HFFc6 (cell line): ENCODE data around the gene PLCXD3. TPM values are rescaled to one million over a fixed set of nuclear protein-coding genes. Genes with fewer than 3 reads are reported as not detected.
"Not testable (repeated sequence)": the region's sequence is repeated elsewhere in the genome, so short reads cannot be mapped to it uniquely, and the experiment has no call there.

Experiments
- DNase-seq: peaks from one replicate; pipeline ENCODE4 v3.0.0-alpha.2; 2018
- H3K27ac Mint-ChIP-seq: 2 replicates; pipeline ENCODE4 v1.8.0; 2020; ENCODE audit warnings: mild to moderate bottlenecking, mixed read lengths
- H3K27me3 Mint-ChIP-seq: 2 replicates; pipeline ENCODE4 v1.8.0; 2021; ENCODE audit warnings: mild to moderate bottlenecking, moderate library complexity, mixed read lengths; ENCODE audit not compliant: insufficient read depth
- H3K36me3 Mint-ChIP-seq: 2 replicates; pipeline ENCODE4 v1.8.0; 2021; ENCODE audit warnings: low read depth, mixed read lengths
- H3K4me1 Mint-ChIP-seq: 2 replicates; pipeline ENCODE4 v1.8.0; 2020; ENCODE audit warnings: low read depth, mixed read lengths
- H3K4me3 Mint-ChIP-seq: 2 replicates; pipeline ENCODE4 v1.8.0; 2020; ENCODE audit warnings: mild to moderate bottlenecking, moderate library complexity, mixed read lengths
- H3K9me3 Mint-ChIP-seq: 2 replicates; pipeline ENCODE4 v1.8.0; 2020; ENCODE audit warnings: mild to moderate bottlenecking, mixed read lengths
- total RNA-seq, 6 experiments: library from RNA; stranded (reverse); fragmentation: NEBNext Ultra II Directional; extraction: Animal tissue kit (Norgen Biotek cat#: 25700); gene quantifications; 2 replicates in 1 of 6; 3 replicates in 5 of 6; pipeline ENCODE4 v1.2.3, GENCODE V29; 2021
- TF ChIP-seq, protein P1 (sequence below): fragments of 200-600 bp; sonication (generic); IDR thresholded peaks from 2 replicates; pipeline ENCODE4 v1.5.0; 2021; ENCODE audit warnings: antibody characterized with exemption, mild to moderate bottlenecking

Gene PLCXD3
- total RNA-seq, 6 experiments from 2014 or later: 0.03 to 0.05 TPM; not detected in 4

- no peak overlapping the region for H3K4me3 Mint-ChIP-seq
- peaks cover 6% of the 10 kb centered on the region for H3K4me1 Mint-ChIP-seq
- H3K9me3 Mint-ChIP-seq: no peaks in the 10 kb centered on the region
- H3K27ac Mint-ChIP-seq: no peak overlapping the region
- H3K27me3 Mint-ChIP-seq: no peaks in the 10 kb centered on the region; the same call in 1 of the 2 replicates
- DNase-seq: no peak
- no peaks in the 10 kb centered on the region for H3K36me3 Mint-ChIP-seq
- TF ChIP-seq, protein P1, sequence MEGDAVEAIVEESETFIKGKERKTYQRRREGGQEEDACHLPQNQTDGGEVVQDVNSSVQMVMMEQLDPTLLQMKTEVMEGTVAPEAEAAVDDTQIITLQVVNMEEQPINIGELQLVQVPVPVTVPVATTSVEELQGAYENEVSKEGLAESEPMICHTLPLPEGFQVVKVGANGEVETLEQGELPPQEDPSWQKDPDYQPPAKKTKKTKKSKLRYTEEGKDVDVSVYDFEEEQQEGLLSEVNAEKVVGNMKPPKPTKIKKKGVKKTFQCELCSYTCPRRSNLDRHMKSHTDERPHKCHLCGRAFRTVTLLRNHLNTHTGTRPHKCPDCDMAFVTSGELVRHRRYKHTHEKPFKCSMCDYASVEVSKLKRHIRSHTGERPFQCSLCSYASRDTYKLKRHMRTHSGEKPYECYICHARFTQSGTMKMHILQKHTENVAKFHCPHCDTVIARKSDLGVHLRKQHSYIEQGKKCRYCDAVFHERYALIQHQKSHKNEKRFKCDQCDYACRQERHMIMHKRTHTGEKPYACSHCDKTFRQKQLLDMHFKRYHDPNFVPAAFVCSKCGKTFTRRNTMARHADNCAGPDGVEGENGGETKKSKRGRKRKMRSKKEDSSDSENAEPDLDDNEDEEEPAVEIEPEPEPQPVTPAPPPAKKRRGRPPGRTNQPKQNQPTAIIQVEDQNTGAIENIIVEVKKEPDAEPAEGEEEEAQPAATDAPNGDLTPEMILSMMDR: no peak
Measured at GRCh38 chr5:41503310-41503709, 7.1 kb downstream of the PLCXD3 start.

- H3K4me1 Mint-ChIP-seq, DNase-seq, H3K9me3 Mint-ChIP-seq, H3K4me3 Mint-ChIP-seq, H3K36me3 Mint-ChIP-seq, H3K27ac Mint-ChIP-seq, H3K27me3 Mint-ChIP-seq: not testable (repeated sequence)
Measured at GRCh38 chr5:41493490-41494126, 16.8 kb downstream of the PLCXD3 start.

DNA sequence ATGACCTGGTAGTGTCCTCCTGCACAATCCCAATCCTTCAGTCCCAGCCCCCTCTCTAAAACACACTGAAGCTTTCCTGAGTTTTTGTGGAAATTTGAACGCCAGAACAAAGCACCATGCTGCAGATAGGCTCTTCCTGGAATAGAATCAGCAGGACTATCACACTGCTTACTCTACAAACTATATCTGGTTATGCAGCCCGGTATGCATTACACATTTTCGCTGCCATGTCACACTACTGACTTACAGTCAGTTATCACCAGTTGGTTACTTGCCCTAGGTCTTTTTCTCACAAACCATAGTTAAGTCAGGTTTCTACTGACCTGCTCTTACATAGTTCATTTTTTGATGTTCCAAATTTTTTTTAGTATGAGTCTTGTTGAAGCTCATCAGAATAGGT, 24.9 kb downstream of the PLCXD3 start:
- TF ChIP-seq, protein P1: no peak
- no peak overlapping the region for H3K27ac Mint-ChIP-seq
- DNase-seq: no peak
- 0 out of 2 replicates have a peak, but pooled peaks cover 2% of the 10 kb centered on the region for H3K27me3 Mint-ChIP-seq
- H3K4me1 Mint-ChIP-seq: no peaks in the 10 kb centered on the region
- H3K36me3 Mint-ChIP-seq: no peaks in the 10 kb centered on the region
- no peak overlapping the region for H3K4me3 Mint-ChIP-seq
- H3K9me3 Mint-ChIP-seq: no peaks in the 10 kb centered on the region

GRCh38 chr5:41482715-41483114, 27.7 kb downstream of the PLCXD3 start:
- Mint-ChIP-seq H3K27ac (no peak overlapping the region), H3K4me1 (no peaks in the 10 kb centered on the region), H3K27me3 (0 out of 2 replicates have a peak, but pooled peaks cover 2% of the 10 kb centered on the region), H3K9me3 (no peaks in the 10 kb centered on the region), H3K36me3 (no peaks in the 10 kb centered on the region), H3K4me3 (no peak overlapping the region)
- TF ChIP-seq, protein P1: no peak
- no peak for DNase-seq

GRCh38 chr5:41482173-41482572, 28.2 kb downstream of the PLCXD3 start:
- no peak for DNase-seq
- no peaks in the 10 kb centered on the region for H3K36me3 Mint-ChIP-seq
- H3K4me1 Mint-ChIP-seq: no peaks in the 10 kb centered on the region
- H3K27me3 Mint-ChIP-seq: 0 out of 2 replicates have a peak, but pooled peaks cover 2% of the 10 kb centered on the region
- no peaks in the 10 kb centered on the region for H3K9me3 Mint-ChIP-seq
- no peak overlapping the region for H3K4me3 Mint-ChIP-seq
- TF ChIP-seq, protein P1: no peak
- no peak overlapping the region for H3K27ac Mint-ChIP-seq

DNA sequence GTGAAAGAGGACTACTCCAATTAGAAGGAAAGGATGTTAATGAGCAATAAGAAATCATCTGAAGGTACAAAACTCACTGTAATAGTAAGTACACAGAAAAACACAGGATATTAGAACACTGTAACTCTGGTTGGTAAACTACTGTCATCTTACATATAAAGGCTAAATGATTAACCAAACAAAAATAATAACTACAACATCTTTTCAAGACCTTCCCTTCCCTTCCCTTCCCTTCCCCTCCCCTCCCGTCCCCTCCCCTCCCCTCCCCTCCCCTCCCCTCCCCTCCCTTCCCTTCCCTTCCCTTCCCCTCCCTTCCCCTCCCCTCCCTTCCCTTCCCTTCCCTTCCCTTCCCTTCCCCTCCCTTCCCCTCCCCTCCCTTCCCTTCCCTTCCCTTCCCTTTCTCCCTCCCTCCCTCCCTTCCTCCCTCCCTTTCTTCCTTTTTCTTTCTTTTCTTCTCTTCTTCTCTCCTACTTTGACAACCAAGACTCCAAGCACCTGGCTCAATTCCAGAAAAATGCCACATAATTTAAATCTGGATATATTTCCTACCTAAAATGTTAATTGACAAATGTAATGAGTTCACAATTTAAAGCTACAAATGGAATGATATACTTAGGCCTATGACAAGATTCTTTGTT, 38.7 kb downstream of the PLCXD3 start:
- H3K4me3 Mint-ChIP-seq, H3K27me3 Mint-ChIP-seq, H3K27ac Mint-ChIP-seq, H3K36me3 Mint-ChIP-seq, H3K4me1 Mint-ChIP-seq, DNase-seq: not testable (repeated sequence)
- peaks cover 16% of the 10 kb centered on the region for H3K9me3 Mint-ChIP-seq
